PC-9 (cell line): ENCODE data around the gene KRT27.

Experiments used
- CTCF ChIP-seq: fragments of 200-600 bp; sonication (generic); conservative IDR thresholded peaks from 2 replicates; pipeline ENCODE4 v1.6.1; 2017; ENCODE audit warnings: mixed run types, antibody characterized with exemption, mild to moderate bottlenecking, moderate library complexity
- EZH2 ChIP-seq: fragments of 200-600 bp; sonication (generic); IDR thresholded peaks from 2 replicates; pipeline ENCODE4 v1.8.0; 2017; ENCODE audit warnings: antibody characterized with exemption, low read depth

GRCh38 chr17:40815381-40815780 lies 33.0 kb upstream of the KRT27 start:
- TF ChIP-seq CTCF (no peak), EZH2 (no peak)
